HG02571 (cell line): ENCODE results near the gene EMILIN3.

Experiments
- ATAC-seq: cut with Tn5 transposase; IDR thresholded peaks from one replicate; pipeline ENCODE4 v1.9.1; 2021; ENCODE audit warnings: mild to moderate bottlenecking, moderate library complexity; ENCODE audit not compliant: unreplicated experiment

EMILIN3 gene, protein sequence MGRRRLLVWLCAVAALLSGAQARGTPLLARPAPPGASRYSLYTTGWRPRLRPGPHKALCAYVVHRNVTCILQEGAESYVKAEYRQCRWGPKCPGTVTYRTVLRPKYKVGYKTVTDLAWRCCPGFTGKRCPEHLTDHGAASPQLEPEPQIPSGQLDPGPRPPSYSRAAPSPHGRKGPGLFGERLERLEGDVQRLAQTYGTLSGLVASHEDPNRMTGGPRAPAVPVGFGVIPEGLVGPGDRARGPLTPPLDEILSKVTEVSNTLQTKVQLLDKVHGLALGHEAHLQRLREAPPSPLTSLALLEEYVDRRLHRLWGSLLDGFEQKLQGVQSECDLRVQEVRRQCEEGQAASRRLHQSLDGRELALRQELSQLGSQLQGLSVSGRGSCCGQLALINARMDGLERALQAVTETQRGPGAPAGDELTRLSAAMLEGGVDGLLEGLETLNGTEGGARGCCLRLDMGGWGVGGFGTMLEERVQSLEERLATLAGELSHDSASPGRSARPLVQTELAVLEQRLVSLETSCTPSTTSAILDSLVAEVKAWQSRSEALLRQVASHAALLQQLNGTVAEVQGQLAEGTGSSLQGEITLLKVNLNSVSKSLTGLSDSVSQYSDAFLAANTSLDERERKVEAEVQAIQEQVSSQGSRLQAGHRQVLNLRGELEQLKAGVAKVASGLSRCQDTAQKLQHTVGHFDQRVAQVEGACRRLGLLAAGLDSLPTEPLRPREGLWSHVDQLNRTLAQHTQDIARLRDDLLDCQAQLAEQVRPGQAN

DNA sequence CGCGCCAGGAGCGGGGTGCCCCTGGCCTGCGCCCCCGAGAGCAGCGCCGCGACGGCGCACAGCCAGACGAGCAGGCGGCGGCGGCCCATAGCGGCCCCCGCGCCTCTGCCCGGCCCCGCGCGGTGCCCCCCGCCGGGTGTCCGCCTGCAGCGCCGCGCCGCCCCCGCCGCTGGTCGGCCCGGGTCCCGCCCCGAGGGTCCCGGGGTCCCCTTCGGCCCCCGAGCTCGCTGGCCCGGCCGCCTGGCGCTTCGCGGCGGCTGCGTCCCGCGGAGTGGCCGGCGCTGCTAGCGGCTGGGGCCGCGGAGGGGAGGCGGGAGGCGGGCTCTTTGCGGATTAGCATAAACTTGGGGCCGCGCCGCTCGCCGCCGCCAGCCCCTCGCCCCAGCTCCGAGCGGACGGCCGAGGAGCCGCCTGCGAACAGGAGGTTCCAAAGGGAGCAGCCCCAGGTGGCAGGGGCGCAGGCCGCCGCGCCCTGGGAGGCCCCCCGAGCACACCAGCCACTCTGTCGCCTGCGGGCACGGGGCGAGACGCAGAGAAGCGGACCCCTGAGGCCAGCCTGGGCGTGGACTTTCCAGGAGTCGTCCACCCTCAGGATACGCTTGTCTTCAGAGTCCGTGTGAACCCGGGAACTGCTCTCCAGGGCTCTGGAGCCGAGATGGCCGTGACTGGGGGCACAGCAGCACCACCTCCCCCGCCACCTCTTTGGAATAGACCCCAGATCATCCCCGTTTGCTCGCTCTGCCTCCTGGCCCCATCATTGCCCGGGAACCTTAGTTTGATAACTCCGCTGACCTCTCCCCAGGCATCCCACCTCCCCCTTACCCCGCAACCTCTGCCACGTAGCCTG is at the start of gene EMILIN3:
TSS of gene EMILIN3 (minus strand) at position 273 of the 847 bp plus-strand sequence. CDS start at position 89, 184 bp downstream.
- ATAC-seq, result no peak

DNA sequence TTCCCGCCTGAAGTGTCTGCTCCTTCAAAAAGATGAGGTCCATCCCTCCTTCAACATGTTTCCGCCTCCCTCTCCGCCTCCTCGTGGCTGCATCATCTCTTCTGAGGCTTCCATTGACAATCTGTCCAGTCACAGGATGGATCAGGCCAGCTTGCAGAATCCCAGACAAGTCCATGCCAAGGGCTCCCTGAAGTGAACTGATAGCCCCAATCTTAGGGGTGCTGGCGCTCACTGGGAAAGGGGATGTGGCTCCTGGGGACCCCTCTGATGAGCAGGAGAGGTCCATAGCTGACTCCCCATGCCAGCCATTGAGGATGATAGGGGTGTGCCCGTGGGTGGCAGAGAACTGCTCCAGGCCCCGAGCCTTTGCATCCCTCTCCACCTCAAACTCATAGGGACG is 48.6 kb upstream of the EMILIN3 start:
- ATAC-seq, result no peak

DNA sequence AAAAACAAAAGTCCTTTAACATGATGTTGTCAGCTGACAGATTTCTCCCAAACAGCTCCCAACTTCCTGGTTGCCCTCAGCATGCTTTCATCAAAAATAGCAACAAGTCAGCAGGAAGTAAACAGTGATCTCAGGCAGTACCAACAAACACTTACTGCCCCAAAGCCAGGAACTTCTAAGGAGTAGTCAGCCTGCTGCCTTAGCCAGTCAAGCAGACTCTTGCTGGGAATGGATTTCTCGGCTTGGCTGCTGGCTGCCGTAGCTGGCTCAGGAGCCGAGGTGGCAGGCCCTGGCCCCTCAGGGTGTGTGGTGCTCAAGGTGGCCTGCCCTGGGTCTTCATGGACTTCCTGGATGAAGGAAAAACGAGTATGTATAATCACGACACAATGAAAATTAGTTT is 46.6 kb upstream of the EMILIN3 start:
- ATAC-seq, result no peak

DNA sequence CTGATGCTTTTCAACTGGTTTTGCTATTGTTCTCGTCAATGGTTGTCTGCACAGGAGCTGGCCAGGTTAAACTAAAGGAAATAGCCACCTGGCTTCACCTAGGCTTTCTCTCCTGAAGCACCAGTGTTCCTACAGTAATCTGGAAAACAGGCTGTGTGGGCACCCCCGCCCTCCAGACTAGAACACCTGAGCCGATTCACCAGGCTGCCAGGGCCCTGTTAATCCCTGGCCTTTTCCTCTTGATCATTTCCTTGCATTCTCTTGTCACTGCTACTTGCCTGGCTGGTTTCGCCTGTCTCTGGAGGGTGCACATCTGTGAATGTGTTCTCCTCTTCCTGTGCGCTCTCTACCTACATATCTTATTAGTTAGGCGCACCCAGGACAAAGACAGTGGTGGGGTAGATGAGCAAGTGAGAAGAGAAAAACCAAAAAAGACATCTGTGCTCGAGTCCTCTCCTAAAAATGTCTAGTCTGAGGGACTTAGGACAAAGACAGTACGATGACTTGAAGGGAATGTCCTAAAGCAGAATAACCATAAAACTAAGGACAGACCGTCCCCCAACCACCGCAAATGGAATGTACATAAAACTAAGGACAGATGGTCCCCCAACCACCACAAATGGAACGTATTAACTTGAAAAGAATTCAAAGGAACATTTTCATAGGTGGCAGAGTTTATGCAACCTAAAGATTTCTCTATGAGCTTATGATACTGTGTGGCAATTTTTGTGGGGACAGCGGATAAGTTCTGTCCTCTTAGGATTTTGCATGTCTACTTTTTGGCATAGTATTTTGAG is 45.9 kb upstream of the EMILIN3 start:
- ATAC-seq, result no peak

DNA sequence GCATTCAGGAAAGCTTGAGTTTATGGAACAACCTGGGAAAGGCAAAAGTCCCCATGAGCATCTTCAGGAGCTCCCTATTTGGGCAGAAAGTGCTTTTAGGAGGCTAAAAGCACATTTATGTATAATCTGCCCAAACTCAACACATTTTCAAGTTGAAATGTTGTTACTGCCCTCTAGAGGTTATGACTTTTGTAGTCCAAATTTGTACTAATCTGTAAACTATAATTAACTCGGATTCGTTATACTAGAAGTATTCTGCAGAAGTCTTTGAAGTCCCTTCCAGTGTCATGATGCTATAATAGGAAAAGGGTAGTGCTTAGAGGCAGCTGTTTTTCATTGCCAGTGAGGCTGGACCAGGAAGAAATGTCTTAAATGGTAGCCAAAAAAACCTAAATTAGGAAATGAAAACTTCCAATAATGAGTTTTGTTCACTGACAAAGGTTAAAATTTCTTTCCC is 44.8 kb upstream of the EMILIN3 start:
- no peak for ATAC-seq

DNA sequence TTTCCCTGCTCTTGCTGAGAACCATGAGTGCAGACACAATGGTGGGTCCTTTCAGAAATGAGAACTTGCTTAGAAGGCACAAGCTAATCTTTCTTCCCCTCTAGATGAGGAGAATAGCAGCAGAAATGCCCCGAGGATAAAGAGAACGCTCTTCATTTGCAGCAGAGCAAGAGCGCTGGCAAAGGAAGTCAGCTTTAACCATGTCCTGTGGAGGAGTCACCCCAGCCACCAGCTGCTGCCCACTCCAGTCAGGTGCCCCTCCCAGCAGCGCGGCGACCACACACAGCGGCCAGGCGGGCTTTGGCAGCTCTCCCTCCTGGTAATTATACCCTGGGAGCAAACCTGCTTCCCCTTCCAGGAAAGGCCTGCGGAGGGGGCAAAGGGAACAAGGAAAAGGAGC is 42.4 kb upstream of the EMILIN3 start:
- ATAC-seq, result no peak

DNA sequence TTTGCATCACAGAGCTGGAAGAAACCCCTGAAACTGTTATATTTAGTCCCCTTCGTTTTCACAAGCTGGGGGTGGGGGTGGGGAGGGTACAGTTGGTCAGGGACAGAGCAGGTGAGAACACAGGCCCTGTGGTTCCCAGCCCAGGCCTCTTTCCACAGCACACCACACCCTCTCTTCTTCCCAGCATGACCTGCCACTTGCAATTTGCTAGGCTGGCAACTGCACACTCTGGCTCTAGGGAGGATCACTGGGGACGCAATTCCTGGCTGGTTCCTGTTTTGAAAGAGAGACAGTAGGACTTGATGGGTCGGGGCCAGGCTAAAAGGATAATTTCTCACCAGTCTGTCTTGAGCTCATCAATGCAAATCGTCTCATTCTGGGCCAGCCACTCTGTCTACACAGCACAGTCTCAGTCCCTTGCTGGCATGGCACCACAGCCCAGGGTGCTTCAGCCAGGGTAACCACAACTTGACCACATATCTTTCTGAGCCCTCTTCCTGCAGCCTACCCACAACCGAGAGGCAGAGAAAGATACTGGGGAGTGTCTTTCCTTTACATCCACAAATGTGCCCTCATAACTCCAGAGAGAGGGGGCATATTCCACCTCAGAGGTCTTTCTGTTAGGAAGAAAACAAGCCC is 41.7 kb upstream of the EMILIN3 start:
- ATAC-seq, result peak; percentile 82

DNA sequence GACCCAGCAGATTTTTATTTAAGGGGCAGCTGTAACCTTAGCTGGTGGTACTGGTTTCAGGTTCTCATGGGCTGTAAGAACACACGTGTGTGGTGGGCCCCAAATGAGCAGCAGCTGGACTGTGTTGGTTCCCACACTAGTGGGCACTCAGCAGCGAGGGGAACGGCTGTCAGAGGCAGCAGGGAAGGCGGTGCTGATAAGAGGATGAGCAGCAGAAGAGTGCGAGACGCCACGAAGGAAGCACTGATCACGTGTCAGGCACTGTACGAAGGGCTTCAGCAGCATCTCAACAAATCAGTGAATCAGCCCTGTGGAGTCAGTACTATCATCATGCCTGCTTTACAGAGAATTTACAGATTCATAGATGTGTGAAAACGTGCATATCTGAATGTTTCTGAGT is 41.0 kb upstream of the EMILIN3 start:
- ATAC-seq, result no peak

DNA sequence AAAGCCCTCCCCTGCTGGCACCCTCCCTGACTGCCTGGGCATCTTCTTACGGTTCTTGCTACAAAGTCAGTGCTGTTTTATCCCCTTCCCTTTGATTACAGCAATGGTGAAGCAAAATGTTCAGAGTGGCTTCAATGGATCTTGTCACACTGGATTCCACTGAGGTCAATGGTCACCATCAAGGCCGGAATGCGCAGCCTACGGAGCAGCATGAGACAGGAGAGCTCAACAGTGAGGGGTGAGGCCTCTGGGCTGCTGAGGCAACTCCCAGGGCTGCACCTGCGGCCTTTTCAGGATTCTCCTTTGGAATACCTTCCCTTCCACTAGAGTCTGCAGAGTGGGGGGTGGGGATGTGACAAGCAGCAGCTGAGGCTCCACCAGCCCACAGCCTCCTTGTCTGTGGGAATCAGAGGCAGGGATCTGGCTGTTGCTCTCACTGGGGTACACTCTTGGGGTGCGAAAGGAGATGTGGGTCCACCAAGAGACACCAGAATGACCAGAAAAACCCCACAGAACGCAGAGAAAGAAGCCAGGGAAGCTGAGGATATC is 40.4 kb upstream of the EMILIN3 start:
- ATAC-seq, result no peak

DNA sequence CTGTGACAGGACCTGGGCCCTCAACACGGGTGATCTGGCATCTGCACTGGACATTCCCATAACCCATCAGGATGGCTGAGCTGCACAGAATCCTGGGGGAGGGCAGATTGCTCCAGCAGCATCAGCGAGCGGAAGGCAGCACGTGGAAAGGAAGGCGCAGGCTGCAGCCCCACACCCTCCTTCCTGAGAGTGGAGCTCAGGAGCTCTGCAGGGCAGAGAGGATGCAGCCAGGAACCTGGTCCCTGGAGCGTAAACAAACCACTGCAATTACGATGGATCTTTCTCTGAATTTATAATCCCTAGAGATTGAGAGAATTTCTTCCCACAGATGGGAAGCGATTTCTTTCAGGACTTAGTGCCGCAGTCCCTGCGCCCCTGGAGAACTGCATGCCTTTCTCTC is 39.7 kb upstream of the EMILIN3 start:
- ATAC-seq, result no peak

DNA sequence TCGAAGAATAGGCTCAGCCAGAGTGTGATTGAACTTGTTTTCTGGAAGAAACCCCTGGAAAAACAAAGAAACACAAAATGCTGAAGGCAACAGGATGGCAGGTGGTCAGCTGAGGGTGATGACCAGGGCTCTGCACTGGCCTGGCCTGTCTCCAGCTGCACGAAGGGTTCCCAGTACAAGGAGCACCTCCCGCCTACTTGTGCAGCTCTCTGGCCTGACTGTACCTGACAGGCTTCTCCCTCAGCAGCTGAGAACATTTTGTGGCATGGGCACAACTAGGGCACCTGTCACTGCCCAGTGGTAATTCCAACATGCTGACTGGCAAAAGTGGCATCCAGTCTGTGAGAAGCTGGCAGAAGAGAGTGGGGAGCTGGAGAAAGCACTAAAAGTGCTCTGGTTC is 38.8 kb upstream of the EMILIN3 start:
- no peak for ATAC-seq

DNA sequence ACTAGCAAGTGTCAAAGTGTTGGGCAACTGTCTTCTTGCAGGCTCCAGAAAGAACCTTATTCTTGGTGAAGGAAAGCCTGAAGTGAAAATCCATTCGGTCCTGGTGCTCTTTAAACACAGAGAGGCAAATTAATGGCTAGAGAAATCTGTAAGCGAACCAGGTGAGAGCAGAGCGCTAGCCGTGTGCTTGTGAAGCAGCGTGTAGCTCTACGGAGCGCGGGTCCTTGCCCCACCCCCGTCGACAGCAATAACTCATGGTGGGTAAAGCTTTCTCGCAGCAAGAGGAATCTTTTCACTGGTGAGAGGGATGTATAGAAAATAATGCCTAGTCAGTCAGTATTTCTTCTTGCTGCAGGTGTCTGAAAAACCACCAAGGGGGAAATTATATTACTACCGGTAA is 37.0 kb upstream of the EMILIN3 start:
- ATAC-seq, result no peak

DNA sequence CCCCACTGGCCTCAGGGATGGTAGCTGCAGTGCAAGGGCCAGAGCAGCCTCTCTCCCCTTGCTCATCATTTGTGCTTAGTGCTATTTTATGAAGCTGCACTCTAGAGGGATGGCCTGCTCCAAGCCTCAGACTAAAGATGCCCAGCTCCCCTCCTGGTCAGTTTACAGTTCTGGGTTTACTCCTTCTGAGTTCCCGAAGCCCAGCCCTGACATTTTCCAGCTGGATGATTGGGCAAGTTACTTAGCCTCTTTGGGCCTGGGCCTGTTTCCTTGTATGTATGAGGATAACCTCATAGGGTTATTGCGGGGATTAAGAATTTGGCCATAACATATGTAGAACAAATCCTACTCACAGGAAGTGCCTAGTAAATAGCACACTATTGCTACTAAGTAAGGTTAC is 31.8 kb upstream of the EMILIN3 start:
- ATAC-seq, result no peak

DNA sequence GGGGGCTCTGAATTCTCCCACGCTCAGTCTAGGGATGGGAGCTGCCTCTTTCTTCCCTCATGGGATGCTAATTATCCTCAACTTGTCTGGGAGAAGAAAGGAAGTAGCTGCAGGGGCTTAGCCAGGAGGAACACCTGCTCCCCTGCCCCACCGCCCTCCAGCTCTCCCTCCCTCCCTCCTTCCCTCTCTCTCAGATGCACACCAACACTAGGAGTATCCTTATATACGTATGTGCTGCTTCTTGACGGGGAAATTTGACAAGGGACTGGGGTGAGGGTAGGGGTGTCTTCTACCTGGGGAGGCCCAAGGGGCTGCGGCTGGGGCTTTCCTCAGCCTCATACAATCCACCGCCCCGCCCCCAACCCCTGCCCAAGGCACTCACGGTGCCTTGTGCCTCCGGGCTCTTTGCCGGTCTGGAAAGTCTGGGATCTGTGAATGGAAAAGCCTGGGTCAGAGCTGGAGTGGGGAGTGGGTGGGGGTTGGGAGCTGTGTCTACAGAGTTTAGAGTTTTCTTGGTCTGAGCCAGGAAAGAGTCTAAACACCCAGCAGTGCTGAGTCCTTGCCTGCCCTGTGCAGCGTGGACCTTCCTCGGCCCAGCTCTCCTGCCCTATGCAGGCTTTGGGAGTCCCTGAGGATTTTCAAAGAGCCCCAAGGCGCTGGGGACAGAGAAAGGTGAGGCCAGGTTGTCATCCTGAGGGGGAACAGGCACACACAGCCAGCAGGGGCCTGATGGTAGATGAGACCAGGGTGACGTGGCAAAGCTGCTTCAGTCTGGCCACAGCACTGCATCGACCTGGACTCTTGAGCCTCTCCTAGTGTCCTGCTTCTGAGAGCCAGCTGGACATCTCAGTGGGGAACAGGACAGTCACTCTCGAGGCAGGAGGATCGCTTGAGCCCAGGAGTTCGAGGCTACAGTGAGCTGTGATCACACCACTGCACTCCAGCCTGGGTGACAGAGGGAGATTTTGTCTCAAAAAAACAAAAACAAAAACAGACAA is 29.3 kb upstream of the EMILIN3 start:
- ATAC-seq, result no peak

DNA sequence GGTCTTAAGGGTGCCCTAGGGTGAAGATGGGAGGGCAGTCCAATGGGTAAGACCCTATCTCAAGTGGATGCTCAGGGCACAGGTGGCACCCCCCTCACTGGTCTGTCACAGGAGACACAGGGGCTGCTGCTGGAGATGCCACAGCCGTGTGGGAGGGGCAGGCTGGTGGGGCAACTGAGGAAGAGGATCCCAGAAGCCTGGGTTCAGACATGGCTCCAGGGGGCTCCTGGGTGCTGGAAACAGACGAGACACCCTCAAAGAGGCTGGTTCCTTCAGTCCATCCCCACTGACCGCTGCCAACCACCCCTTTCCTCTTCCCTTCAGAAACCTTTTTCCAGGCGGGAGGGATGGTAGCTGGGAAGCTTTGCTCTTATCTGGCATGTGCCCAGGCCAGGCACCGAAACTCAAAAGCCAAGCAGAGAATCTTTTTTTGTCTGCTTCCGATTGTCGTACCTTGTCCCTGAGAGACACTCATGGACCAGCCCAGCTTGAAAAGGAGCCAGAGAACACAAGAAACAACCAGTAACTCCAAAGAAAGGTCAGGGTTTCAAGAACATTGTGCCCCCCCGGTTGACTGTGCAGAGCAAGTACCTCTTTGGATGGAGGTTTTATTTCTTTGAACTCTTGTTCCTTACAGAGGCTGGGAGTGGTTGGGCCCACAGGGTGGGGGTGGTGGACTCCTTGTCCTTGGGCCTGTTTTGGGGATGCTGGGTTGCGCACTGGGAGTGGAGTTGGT is 28.5 kb upstream of the EMILIN3 start:
- no peak for ATAC-seq

DNA sequence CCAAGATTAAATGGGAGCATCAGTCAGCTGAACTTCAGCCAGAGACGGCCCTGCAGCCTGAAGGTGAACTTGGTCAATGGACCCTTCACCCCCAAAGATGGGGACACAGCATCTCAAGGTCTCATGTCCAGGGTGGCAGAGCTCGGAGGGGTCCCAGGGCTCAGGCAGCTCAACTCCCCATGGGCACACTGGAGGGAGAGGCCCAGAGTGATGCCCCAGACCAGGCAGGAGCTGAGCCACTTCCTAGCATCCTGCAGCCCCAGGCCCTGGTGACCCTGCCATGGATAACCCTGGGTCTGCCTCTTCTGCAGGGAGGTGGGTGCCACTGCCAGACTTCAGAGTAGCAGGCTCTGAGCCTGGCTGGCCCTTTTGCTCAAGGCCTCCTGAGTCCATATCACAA is 27.5 kb upstream of the EMILIN3 start:
- no peak for ATAC-seq

DNA sequence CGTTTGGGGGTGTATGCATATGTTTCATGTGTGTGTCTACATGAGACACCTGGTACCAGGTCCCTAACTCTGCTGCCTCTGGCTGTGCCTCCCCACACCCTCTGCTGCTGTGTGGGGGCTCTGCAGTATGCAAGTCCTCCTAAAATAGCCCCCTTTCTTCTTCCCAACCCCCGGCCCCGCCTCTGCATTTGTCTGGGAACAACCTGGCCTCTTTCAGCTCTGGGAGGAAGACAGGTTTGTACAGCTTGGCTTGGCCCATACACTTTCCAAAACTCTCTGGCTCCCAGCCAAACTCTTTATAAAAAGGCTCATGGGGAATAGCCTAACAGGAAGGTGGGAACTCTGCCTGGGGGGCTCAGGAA is 27.1 kb upstream of the EMILIN3 start:
- no peak for ATAC-seq
